Transverse colon (tissue), 3 donors: ENCODE results near the gene KYNU.

Experiments used
- CTCF ChIP-seq, 5 experiments: fragments of 200-600 bp in 3 of 5; fragments of 450-650 bp in 2 of 5; sonication (generic) in 3 of 5; IDR thresholded peaks; 1 replicate in 2 of 5; 2 replicates in 3 of 5; pipeline ENCODE4 v1.5.1; 2016 to 2017; ENCODE audit warnings: antibody characterized with exemption in 5 of 5, inconsistent platforms in 3 of 5, mild to moderate bottlenecking in 2 of 5, moderate library complexity in 1 of 5
- POLR2A ChIP-seq: fragments of 450-650 bp; IDR thresholded peaks from one replicate; pipeline ENCODE4 v1.6.1; 2016; ENCODE audit warnings: antibody characterized with exemption, mild to moderate bottlenecking, moderate library complexity

GRCh38 chr2:142975239-142975638 is 97.8 kb downstream of the KYNU start:
- no peak for TF ChIP-seq POLR2A
- no peak for TF ChIP-seq CTCF (IDR thresholded peaks at IDR 0.05)
